LoVo (cell line): ENCODE results near the gene PLCL2.

Experiments used
- DNase-seq: peaks from one replicate; pipeline ENCODE4 v3.0.0-alpha.2; 2016; ENCODE audit warnings: low spot score

PLCL2 gene

DNA sequence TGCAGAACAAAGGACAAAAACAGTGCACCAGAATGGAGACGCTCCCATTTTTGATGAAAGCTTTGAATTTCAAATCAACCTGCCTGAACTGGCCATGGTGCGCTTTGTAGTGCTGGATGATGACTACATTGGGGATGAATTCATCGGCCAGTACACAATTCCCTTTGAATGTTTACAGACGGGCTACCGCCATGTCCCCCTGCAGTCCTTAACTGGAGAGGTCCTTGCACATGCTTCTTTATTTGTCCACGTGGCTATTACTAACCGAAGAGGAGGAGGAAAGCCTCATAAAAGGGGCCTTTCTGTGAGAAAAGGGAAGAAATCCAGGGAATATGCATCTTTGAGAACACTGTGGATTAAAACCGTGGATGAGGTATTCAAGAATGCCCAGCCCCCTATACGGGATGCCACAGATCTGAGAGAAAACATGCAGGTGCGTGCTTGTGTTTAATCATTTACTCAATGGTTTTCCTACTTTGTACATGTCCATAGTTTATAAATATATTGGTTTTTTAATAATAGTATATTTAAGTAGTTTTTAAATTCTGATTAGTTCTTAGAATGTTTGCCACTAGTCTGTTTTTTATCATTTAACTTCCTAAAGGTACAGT lies 127.1 kb downstream of the PLCL2 start:
- DNase-seq, result no peak

GRCh38 chr3:17013050-17013449 lies 128.3 kb downstream of the PLCL2 start:
- DNase-seq, result no peak

DNA sequence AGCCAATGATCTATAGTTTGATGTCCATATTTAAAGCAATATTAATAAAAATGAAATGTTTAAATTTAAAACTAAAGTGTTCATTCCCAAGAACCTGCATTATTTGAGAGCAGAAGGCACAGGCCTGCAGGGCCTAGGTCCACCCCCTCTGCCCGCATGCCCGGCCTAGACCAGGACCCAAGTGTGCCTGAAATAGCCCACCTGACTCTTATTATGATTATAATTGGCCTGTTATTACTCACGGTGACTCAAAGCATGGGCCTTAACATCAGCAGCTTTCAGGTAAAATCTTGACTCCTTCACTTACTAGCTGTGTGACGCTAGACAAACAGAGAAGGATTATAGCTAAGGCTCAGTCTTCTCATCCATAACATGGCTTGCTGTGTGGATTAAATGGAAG lies 128.8 kb downstream of the PLCL2 start:
- no peak for DNase-seq

DNA sequence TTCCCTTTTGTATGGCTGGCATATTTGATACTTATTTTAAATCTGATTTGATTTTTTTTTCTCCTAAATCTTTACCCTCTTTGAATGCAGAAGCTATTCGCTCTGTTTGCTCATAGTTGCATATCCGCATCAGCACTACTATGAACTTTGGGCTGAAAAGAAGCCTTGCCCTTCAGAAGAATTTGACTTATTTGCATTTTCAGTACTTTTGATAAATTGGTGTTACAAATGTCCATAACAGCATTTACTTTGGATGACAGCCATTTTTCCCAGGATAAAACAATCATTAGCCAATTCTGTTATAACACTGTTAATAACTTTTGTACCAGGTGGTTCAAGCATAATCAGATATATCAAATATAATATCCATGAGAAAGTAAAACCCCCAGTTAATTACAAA lies 129.5 kb downstream of the PLCL2 start:
- no peak for DNase-seq

GRCh38 chr3:17014709-17015108 lies 130.0 kb downstream of the PLCL2 start:
- DNase-seq, result no peak

DNA sequence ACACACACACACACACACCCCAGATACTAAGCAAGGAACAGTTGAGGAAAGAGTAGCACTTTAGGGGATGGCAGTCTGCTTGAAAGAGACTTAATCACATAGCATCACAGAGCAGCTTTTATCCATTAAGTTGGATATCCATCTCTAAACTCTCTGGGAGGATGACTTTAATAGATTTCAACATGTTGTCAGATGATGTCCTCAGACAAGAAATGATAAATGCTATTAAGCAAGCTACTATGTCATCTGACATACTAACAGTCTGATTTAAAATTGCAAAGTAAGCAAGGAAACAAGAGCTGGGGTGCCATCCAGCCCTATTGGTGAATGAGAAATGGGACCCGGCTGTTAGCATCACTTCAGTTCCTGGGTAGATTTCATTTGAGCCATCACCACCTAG lies 136.9 kb downstream of the PLCL2 start:
- DNase-seq, result no peak

GRCh38 chr3:17023006-17023664 lies 138.4 kb downstream of the PLCL2 start:
- DNase-seq, result no peak

GRCh38 chr3:17025594-17026139 lies 140.9 kb downstream of the PLCL2 start:
- no peak for DNase-seq

GRCh38 chr3:17027318-17027717 lies 142.6 kb downstream of the PLCL2 start:
- no peak for DNase-seq

- DNase-seq, result no peak
Observed at GRCh38 chr3:17028363-17028762, 143.6 kb downstream of the PLCL2 start.

DNA sequence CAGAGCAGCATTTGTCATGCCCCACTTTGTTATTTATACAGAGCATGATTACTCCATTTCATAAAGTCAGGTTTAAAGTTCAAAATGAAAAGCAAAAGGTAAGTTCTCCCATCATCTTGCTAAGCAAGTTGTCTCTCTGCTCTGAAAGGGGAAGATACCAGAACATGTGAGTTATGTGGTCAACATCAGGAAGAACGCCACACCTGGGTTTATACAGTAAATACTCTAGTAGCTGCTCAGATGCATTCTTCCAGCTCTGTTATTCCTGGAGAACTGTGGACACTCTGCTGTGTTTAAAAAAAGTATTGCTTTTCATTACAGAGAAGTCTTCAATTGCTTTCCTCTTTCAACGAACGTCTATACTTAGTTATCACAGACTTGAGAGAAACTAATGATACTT lies 145.7 kb downstream of the PLCL2 start:
- DNase-seq, result no peak

DNA sequence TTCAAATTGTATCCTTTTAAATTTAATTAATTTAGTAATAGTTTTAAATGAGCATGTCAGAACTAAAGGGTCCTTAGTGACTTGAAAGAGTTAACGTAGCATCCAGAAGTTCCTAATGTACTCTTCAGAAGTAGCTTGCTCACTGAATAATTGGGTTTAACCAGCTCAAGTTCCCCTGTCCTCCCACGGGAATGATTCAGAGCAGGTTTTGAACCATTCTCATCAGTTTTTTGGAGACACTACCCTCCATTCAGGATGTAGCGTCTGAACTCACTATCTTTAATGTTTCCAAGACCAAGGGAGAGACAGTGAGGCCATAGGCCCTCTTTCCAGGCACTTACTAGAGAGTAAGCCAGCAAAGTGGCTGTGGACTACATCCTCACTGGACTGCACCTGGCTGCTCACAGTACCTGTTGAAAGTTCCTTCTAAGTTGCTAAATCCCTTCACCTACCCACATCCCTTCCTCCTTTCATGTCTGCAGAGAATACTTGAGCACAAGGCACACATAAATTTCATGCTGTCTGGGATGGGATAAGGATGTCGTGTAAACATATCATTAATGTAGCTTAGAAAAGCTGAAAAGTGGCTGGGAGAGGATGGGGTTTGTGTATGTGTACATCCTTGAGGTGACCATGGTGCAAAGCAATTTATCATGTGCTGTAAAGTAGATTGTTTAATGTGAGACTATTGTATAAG lies 146.3 kb downstream of the PLCL2 start:
- no peak for DNase-seq

DNA sequence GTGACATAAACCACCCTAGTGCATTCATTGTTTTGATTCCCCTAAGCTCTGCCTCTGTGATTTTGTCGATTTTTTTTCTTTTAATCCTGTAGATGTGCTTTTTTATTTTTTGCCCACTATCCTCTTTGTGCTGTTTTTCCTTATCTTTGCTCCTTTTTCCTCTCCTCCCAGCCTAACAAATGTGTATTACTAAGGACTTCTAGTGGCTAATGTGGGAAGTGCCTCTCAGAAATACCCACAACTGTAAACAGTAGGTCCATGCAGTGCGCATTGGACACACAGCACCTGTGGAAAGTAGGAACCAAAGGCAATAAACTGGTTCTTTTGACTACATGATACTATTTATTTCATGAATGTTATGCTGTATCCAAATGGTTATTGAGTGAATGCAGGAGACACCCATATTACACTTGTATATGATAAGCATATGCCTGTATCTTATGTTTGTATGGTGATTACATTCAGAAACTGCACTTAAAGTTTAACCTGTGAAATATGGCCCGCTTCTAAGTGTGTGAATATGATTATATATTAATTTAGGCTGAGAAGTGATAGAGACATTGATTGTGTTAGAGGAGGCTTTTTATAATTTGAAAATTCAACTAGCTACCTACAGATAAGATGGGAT lies 147.8 kb downstream of the PLCL2 start:
- DNase-seq, result no peak

DNA sequence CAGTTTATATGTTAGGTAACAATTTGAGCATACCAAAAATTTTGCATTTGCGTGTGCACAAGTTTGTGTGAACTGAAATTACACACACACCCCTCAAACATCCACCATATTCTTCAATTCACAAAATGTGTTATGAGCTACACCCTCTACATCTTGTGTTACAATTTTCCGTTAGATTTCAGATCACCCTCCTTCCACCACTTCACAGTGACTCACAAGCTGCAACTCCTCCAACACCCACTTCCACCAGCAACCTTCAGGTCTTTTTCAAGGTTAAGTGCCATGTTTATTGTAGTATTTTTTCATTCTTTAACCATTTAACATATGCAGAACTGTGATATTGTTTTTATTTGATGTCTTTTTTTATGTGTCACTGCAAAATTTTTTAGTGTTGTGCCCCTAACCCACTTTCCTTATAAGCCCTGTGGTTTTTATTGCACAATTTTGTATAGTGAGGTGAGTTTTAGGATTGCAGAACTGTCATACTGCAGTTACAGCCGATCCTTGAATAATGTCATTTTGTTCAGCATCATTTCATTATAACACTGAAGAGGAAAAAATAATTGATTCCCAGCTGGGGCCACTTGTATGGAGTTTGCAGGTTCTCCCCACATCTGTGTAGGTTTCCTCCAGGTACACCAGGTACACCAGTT lies 148.9 kb downstream of the PLCL2 start:
- DNase-seq, result no peak

GRCh38 chr3:17035033-17035432 lies 150.3 kb downstream of the PLCL2 start:
- DNase-seq, result no peak

GRCh38 chr3:17035966-17036365 lies 151.2 kb downstream of the PLCL2 start:
- no peak for DNase-seq

DNA sequence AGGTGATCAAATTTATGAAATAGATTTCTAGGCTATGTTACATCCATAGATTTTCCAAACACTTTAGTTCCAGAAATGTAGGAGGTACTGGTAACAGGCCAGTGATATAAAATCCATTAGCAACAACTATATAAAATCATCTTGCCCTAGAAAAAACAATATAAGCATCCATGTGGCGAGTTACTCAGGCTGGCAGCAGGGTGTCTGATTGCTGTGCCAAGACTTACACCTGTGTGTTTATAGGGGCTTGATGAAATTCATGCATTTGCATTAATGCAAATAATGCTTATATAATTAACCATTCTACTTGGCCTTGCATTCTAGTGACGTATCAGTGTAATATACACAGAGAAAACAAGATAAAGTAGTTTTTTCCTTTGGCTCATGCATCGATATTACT lies 153.4 kb downstream of the PLCL2 start:
- DNase-seq, result no peak

DNA sequence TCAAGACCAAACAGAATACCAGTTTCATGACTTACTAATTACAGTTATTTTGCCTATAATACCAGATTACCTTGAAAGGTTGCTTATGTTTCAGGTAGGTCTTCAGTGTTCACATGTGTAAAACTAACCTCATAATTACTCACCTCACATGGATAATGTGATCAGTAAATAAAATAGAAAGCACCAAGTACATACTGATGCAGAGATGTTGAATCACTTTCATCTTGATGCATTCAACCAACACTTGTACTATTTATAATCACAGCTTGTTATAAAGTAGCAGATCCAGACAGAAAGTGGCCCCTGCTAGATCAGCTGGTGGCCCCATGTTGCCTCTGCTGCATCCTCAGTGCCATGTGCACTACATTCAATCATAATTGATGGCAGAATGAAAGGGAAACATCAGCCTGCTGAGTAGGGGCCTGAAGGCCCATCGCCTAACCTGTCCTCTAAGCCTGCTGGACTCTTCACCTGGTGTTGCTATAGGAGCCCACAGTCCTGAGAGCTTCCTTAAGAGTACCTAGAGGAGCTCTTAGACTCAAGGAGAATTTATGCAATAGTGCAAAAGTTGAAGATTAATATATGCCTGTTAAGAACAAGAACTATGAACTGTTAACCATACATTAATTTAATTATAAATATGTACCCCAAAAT lies 154.3 kb downstream of the PLCL2 start:
- DNase-seq, result no peak

DNA sequence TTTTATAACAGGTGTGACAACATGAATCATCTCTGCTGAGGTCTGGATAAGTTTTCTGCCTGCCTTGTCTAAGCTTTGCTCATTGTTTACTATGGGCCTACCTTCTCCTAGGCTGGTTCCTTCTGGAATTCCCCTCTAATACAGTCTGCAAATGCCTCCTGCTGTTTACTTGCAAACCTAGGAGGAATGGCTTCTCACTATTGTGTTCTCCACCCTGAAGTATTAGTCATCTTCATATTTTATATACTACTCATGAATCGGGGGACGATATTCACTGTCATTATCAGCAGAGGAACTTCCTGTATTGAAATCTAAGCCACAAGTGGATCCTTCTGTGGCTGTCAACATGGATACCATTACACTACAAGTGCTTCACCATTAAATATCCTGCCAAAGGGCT lies 154.8 kb downstream of the PLCL2 start:
- peak; percentile 92 for DNase-seq

DNA sequence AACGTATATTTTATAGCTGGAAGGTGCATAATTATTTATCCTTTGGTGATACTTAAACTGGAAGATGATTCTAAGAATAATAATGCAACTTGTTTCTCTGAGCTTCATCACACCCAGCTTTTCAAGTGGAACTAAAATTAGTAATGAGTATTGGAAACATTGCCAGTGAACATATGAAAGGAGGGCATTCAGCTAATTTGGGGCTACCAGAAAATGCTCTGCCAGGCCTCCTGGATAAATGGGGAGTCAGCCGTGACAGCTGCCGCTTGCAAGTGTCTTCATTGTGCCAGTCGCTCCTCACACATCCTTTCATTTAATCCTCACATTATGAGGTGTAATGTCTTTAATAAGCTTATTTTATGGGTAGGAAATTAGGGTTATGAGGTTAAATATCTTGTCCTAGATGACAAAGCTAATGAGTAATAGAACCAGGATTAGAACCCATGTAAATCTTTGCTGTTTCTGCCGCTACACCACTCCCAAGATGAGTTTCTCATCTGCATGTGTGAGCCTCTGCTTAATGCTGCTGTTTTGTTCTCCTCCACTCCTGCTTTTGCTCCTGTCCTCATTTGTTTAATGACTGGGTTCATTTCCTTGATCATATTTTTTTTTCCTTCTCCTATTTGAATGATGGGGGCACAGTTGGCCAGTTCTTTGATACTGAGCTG lies 155.7 kb downstream of the PLCL2 start:
- no peak for DNase-seq

DNA sequence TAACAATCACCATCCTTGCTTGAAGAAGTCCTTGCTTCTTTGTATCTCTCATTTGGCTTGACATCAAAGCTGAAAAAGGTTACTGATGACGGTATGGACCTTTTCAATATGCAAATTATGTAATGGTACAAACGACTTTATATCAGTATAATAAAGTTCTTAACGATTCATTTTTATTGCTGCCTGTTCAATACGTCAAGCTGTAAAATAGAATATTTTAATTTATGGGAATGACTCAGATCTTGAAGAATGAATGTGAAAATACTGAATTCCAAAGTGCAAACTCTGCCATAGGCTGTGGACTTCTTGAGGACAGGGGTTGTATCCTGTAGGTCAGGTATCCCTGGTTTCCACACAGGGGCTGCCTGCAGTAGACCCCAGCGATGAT lies 156.2 kb downstream of the PLCL2 start:
- peak; percentile 53 for DNase-seq
